ENCODE results near the gene CCL13. TPM values are rescaled to one million over a fixed set of nuclear protein-coding genes. Genes with fewer than 3 reads are reported as not detected.

Gene CCL13
- polyA plus RNA-seq, 1 donor from 2014 or later = not detected

- Histone ChIP-seq H4K20me1 (ENCODE audit: insufficient read depth) (no peaks in the 10 kb centered on the region), H3K36me3 (ENCODE audit: insufficient read depth, low read length) (no peaks in the 10 kb centered on the region), H3F3A (ENCODE audit: insufficient read depth, low read length, poor library complexity, severe bottlenecking) (no peaks in the 10 kb centered on the region), H3K9ac (ENCODE audit: low read length) (no peak overlapping the region), H3K79me2 (replicated peaks; ENCODE audit: insufficient read depth, low read length) (no peaks in the 10 kb centered on the region), H3K9me2 (ENCODE audit: insufficient read depth, low read length) (no peaks in the 10 kb centered on the region), H3K27me3 (ENCODE audit: insufficient read depth, low read depth, low read length) (no peaks in the 10 kb centered on the region), H3K27ac (ENCODE audit: low read length) (no peak overlapping the region), H3K4me3 (ENCODE audit: low read length) (no peak overlapping the region), H2AFZ (ENCODE audit: low read depth, low read length) (no peak overlapping the region), H3K9me3 (ENCODE audit: low read length) (no peaks in the 10 kb centered on the region), H3K4me2 (ENCODE audit: low read length) (no peak overlapping the region)
- TF ChIP-seq RAD21 (conservative IDR thresholded peaks at IDR 0.05) = no peak
Measured at GRCh38 chr17:34391241-34391640, 35.0 kb downstream of the CCL13 start.

- Histone ChIP-seq H3K9me2 (ENCODE audit: insufficient read depth, low read length) (no peaks in the 10 kb centered on the region), H3K27ac (ENCODE audit: low read length) (no peak overlapping the region), H3K9ac (ENCODE audit: low read length) (no peak overlapping the region), H3K79me2 (replicated peaks; ENCODE audit: insufficient read depth, low read length) (no peaks in the 10 kb centered on the region), H3K36me3 (ENCODE audit: insufficient read depth, low read length) (no peaks in the 10 kb centered on the region), H3K4me2 (ENCODE audit: low read length) (no peak overlapping the region), H4K20me1 (ENCODE audit: insufficient read depth) (no peaks in the 10 kb centered on the region), H3K4me3 (ENCODE audit: low read length) (no peak overlapping the region), H3K27me3 (ENCODE audit: insufficient read depth, low read depth, low read length) (no peaks in the 10 kb centered on the region), H3F3A (ENCODE audit: insufficient read depth, low read length, poor library complexity, severe bottlenecking) (no peaks in the 10 kb centered on the region), H2AFZ (ENCODE audit: low read depth, low read length) (no peak overlapping the region), H3K9me3 (ENCODE audit: low read length) (no peaks in the 10 kb centered on the region)
- no peak for TF ChIP-seq SMC3 (conservative IDR thresholded peaks at IDR 0.05; ENCODE audit: poor library complexity)
- TF ChIP-seq, protein P1, sequence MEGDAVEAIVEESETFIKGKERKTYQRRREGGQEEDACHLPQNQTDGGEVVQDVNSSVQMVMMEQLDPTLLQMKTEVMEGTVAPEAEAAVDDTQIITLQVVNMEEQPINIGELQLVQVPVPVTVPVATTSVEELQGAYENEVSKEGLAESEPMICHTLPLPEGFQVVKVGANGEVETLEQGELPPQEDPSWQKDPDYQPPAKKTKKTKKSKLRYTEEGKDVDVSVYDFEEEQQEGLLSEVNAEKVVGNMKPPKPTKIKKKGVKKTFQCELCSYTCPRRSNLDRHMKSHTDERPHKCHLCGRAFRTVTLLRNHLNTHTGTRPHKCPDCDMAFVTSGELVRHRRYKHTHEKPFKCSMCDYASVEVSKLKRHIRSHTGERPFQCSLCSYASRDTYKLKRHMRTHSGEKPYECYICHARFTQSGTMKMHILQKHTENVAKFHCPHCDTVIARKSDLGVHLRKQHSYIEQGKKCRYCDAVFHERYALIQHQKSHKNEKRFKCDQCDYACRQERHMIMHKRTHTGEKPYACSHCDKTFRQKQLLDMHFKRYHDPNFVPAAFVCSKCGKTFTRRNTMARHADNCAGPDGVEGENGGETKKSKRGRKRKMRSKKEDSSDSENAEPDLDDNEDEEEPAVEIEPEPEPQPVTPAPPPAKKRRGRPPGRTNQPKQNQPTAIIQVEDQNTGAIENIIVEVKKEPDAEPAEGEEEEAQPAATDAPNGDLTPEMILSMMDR (IDR thresholded peaks at IDR 0.05; ENCODE audit: poor library complexity, severe bottlenecking) = no peak
- TF ChIP-seq MXI1 (conservative IDR thresholded peaks at IDR 0.05; ENCODE audit: poor library complexity, severe bottlenecking) = no peak
- TF ChIP-seq EP300 (conservative IDR thresholded peaks at IDR 0.05; ENCODE audit: poor library complexity, severe bottlenecking) = no peak
- TF ChIP-seq, protein P2, sequence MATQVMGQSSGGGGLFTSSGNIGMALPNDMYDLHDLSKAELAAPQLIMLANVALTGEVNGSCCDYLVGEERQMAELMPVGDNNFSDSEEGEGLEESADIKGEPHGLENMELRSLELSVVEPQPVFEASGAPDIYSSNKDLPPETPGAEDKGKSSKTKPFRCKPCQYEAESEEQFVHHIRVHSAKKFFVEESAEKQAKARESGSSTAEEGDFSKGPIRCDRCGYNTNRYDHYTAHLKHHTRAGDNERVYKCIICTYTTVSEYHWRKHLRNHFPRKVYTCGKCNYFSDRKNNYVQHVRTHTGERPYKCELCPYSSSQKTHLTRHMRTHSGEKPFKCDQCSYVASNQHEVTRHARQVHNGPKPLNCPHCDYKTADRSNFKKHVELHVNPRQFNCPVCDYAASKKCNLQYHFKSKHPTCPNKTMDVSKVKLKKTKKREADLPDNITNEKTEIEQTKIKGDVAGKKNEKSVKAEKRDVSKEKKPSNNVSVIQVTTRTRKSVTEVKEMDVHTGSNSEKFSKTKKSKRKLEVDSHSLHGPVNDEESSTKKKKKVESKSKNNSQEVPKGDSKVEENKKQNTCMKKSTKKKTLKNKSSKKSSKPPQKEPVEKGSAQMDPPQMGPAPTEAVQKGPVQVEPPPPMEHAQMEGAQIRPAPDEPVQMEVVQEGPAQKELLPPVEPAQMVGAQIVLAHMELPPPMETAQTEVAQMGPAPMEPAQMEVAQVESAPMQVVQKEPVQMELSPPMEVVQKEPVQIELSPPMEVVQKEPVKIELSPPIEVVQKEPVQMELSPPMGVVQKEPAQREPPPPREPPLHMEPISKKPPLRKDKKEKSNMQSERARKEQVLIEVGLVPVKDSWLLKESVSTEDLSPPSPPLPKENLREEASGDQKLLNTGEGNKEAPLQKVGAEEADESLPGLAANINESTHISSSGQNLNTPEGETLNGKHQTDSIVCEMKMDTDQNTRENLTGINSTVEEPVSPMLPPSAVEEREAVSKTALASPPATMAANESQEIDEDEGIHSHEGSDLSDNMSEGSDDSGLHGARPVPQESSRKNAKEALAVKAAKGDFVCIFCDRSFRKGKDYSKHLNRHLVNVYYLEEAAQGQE (IDR thresholded peaks at IDR 0.05; ENCODE audit: borderline replicate concordance) = no peak
Measured at GRCh38 chr17:34393401-34393800, 37.1 kb downstream of the CCL13 start.

- H3K27me3 ChIP-seq (ENCODE audit: insufficient read depth, low read depth, low read length) = no peaks in the 10 kb centered on the region
- H2AFZ ChIP-seq (ENCODE audit: low read depth, low read length) = no peak overlapping the region
- no peak overlapping the region for H3K4me2 ChIP-seq (ENCODE audit: low read length)
- H3K9ac ChIP-seq (ENCODE audit: low read length) = no peak overlapping the region
- no peak overlapping the region for H3K27ac ChIP-seq (ENCODE audit: low read length)
- H3K36me3 ChIP-seq (ENCODE audit: insufficient read depth, low read length) = no peaks in the 10 kb centered on the region
- no peaks in the 10 kb centered on the region for H3K9me2 ChIP-seq (ENCODE audit: insufficient read depth, low read length)
- no peaks in the 10 kb centered on the region for H3K79me2 ChIP-seq (replicated peaks; ENCODE audit: insufficient read depth, low read length)
- no peaks in the 10 kb centered on the region for H3K9me3 ChIP-seq (ENCODE audit: low read length)
- no peaks in the 10 kb centered on the region for H4K20me1 ChIP-seq (ENCODE audit: insufficient read depth)
- no peak for TF ChIP-seq POLR2AphosphoS5 (IDR thresholded peaks at IDR 0.05)
- no peak for TF ChIP-seq MXI1 (conservative IDR thresholded peaks at IDR 0.05; ENCODE audit: poor library complexity, severe bottlenecking)
- TF ChIP-seq TAF1 (IDR thresholded peaks at IDR 0.05; ENCODE audit: low read depth) = no peak
- TF ChIP-seq, protein P1 (IDR thresholded peaks at IDR 0.05; ENCODE audit: poor library complexity, severe bottlenecking) = no peak
- TF ChIP-seq EZH2 (IDR thresholded peaks at IDR 0.05; ENCODE audit: borderline replicate concordance, insufficient read depth, low read length, poor library complexity, severe bottlenecking) = no peak
- no peak for TF ChIP-seq EP300 (conservative IDR thresholded peaks at IDR 0.05; ENCODE audit: poor library complexity, severe bottlenecking)
- TF ChIP-seq, protein P2 (IDR thresholded peaks at IDR 0.05; ENCODE audit: borderline replicate concordance) = no peak
- no peak for TF ChIP-seq RAD21 (conservative IDR thresholded peaks at IDR 0.05)
- H3F3A ChIP-seq (ENCODE audit: insufficient read depth, low read length, poor library complexity, severe bottlenecking) = no peaks in the 10 kb centered on the region
- no peak overlapping the region for H3K4me3 ChIP-seq (ENCODE audit: low read length)
Measured at GRCh38 chr17:34397265-34397664, 41.0 kb downstream of the CCL13 start.

All from neural cell (in vitro differentiated cells).